A549 (cell line): ENCODE measurements around the gene PTPN5.

ENCODE experiments used
- CTCF ChIP-seq: fragments of >200 bp; sonication (Bioruptor Twin); formaldehyde crosslinking; IDR thresholded peaks from 3 replicates; pipeline ENCODE4 v1.5.1; 2016
- HOXA7 ChIP-seq: fragments of 250-450 bp; sonication (Bioruptor Pico); IDR thresholded peaks from 2 replicates; pipeline ENCODE4 v1.5.0; 2020; ENCODE audit warnings: mild to moderate bottlenecking, moderate library complexity
- SMC3 ChIP-seq: fragments of >200 bp; sonication (Bioruptor Twin); formaldehyde crosslinking; IDR thresholded peaks from 3 replicates; pipeline ENCODE4 v1.6.1; 2018; ENCODE audit warnings: inconsistent platforms
- USF2 ChIP-seq: fragments of 450-650 bp; IDR thresholded peaks from 2 replicates; pipeline ENCODE4 v1.6.1; 2014; ENCODE audit warnings: antibody characterized with exemption

- TF ChIP-seq USF2 (no peak), SMC3 (no peak), HOXA7 (CRISPR knock-in tag) (no peak), CTCF (no peak)
Observed at GRCh38 chr11:18709414-18709813, 82.2 kb downstream of the PTPN5 start.
